Kidney (tissue), 14 donors: Measurements from ENCODE around the gene TAF6. TPM values are rescaled to one million over a fixed set of nuclear protein-coding genes. Genes with fewer than 3 reads are reported as not detected.

Experiments
- DNase-seq, 5 donors: peaks; one replicate each; pipeline ENCODE4 v3.0.0-alpha.2; 2013 to 2020
- FAIRE-seq: peaks from 2 replicates; lab custom pipeline; 2012; peaks lifted over from hg19 to GRCh38; lab: Jason Lieb, UNC
- H3K27ac ChIP-seq, 2 donors: one replicate each; pipeline ENCODE4 v1.7.0; 2013; ENCODE audit warnings: low read depth in 2 of 2, low read length in 2 of 2, inconsistent platforms in 1 of 2
- H3K27me3 ChIP-seq: one replicate; pipeline ENCODE4 v1.7.1; 2013; ENCODE audit warnings: low read length, inconsistent platforms; ENCODE audit not compliant: control insufficient read depth, insufficient read depth
- H3K36me3 ChIP-seq, 3 donors: one replicate each; pipeline versions ENCODE4 v1.7.0 to v1.7.1; 2013; ENCODE audit warnings: low read length in 3 of 3, control low read depth in 1 of 3, inconsistent platforms in 1 of 3; ENCODE audit not compliant: insufficient read depth in 3 of 3, control insufficient read depth in 2 of 3
- H3K4me1 ChIP-seq, 3 donors: one replicate each; pipeline versions ENCODE4 v1.7.0 to v1.7.1; 2013; ENCODE audit warnings: low read length in 3 of 3, inconsistent platforms in 1 of 3, low read depth in 1 of 3; ENCODE audit not compliant: control insufficient read depth in 2 of 3, insufficient read depth in 2 of 3
- H3K4me3 ChIP-seq, 3 donors: one replicate each; pipeline versions ENCODE4 v1.7.0 to v1.8.1; 2013; ENCODE audit warnings: low read length in 3 of 3, control low read depth in 1 of 3, inconsistent platforms in 1 of 3
- H3K9ac ChIP-seq, 3 donors: one replicate each; pipeline versions ENCODE4 v1.7.0 to v1.7.1; 2013; ENCODE audit warnings: low read length in 3 of 3, control low read depth in 1 of 3, inconsistent platforms in 1 of 3
- H3K9me3 ChIP-seq, 3 donors: one replicate each; pipeline versions ENCODE4 v1.7.0 to v1.7.1; 2013; ENCODE audit warnings: low read length in 3 of 3, control low read depth in 1 of 3, inconsistent platforms in 1 of 3; ENCODE audit not compliant: control insufficient read depth in 2 of 3, insufficient read depth in 1 of 3
- intact Hi-C: fragments of 100-400 bp; cut with DNase I; formaldehyde crosslinking; loops from one replicate; pipeline ENCODE4 v1.11.1; 2022
- polyA plus RNA-seq: library from polyadenylated mRNA; stranded (reverse); fragments of 350-450 nt; fragmentation: Illumina TruSeq; extraction: RNeasy Lipid Tissue Mini Kit (QIAGEN cat#74804); gene quantifications from one replicate; pipeline ENCODE4 v1.2.3, GENCODE V29; 2014; ENCODE audit warnings: low read depth, low replicate concordance; ENCODE audit not compliant: insufficient read depth
- total RNA-seq: library from RNA; stranded (reverse); fragmentation: NEBNext Ultra II Directional; extraction: Animal tissue kit (Norgen Biotek cat#: 25700); gene quantifications from one replicate; pipeline ENCODE4 v1.2.1, GENCODE V29; 2021
- TF ChIP-seq, protein P1 (sequence below): IDR thresholded peaks from 3 replicates; pipeline ENCODE4 v1.5.1; 2012; ENCODE audit warnings: mild to moderate bottlenecking, moderate library complexity, borderline replicate concordance; ENCODE audit not compliant: insufficient read depth; ENCODE audit errors: extremely low read depth
- donor health status: control.
- donor health status: control.
- donor health status: control.
- donor health status: control.
- donor health status: control.
- donor health status: DM: yes; HTN: yes; CAD: no.
- donor health status: Normal renal cell carcinoma (clear cell type).

TAF6 gene
- total and polyA plus RNA-seq, 2 donors from 2014 or later = 41.3 to 62.7 TPM

DNA sequence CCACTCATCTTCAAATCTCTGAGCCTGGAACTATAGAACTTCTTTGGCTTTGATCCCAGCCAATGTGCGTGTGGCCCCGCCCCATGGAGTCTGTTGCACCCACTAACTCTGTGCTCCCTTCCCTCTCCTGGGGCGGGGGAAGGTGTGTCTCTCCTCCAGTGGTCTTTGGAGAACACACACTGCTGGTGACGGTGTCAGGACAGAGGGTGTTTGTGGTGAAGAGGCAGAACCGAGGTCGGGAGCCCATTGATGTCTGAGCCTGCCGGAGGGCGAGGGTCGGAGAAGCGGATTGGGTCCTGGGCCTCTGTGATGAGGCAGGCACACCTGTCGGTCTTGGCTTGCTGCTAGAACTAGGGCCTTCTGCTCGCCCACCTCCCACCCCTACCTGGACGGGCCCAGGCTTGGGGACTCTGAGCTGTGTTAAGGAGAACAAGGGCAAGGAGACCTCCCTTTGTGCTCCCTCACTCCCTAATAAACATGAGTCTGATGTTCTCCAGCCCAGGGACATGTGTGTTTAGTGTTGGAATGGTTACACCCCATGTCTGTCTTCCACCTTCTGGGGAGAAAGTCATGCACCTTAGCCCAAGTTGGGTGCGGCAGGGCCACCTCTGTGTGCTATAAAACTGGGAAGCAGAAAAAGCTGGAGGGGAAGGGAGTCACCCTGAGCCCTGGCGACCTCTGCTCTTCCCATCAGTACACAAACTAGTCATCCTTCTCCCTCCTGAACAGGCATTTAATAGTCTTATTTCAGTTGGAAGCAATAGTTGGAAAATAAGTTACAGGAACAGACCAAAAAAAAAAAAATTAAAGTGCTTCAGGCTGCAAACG, 34.8 kb upstream of the TAF6 start:
- Histone ChIP-seq H3K27ac (no peak overlapping the region), H3K4me3 (no peak overlapping the region), H3K36me3 (peaks cover 2 to 18% (median 3%) of the 10 kb centered on the region in 3 donors), H3K27me3 (no peaks in the 10 kb centered on the region), H3K9me3 (no peaks in the 10 kb centered on the region), H3K9ac (no peak overlapping the region), H3K4me1 (peaks cover 0 to 11% (median 6%) of the 10 kb centered on the region in 3 donors)
- TF ChIP-seq, protein P1, sequence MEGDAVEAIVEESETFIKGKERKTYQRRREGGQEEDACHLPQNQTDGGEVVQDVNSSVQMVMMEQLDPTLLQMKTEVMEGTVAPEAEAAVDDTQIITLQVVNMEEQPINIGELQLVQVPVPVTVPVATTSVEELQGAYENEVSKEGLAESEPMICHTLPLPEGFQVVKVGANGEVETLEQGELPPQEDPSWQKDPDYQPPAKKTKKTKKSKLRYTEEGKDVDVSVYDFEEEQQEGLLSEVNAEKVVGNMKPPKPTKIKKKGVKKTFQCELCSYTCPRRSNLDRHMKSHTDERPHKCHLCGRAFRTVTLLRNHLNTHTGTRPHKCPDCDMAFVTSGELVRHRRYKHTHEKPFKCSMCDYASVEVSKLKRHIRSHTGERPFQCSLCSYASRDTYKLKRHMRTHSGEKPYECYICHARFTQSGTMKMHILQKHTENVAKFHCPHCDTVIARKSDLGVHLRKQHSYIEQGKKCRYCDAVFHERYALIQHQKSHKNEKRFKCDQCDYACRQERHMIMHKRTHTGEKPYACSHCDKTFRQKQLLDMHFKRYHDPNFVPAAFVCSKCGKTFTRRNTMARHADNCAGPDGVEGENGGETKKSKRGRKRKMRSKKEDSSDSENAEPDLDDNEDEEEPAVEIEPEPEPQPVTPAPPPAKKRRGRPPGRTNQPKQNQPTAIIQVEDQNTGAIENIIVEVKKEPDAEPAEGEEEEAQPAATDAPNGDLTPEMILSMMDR = no peak
- FAIRE-seq = no peak
- DNase-seq = no peak
- intact Hi-C loops = no loop called here

DNA sequence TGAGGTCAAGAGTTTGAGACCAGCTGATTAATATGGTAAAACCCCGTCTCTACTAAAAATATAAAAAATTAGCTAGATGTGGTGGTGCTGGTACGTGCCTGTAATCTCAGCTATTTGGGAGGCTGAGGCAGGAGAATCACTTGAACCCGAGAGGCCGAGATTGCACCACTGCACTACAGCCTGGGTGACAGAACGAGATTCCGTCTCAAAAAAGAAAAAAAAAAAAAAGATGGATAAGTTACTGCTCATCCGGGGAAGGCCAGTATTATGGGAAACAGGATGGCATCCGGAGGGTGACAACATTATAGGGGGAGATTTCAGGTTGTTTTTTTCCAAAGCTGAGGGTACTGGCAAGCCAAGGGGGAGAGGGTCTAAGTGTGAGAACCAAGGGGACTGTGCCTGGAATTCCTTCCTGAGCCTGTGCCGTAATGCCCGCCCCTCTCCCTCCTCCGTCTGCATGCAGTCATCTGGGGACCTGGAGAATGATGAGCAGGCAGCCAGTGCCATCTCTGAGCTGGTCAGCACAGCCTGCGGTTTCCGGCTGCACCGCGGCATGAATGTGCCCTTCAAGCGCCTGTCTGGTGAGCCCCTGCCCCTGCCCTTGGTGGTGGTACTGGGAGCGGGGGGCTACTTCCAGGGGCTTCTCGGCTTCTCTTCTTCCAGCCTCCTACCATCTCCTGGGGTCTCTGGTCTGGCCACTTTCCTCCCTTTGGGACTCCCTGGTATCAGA, 33.9 kb upstream of the TAF6 start:
- intact Hi-C loops = no loop called here
- Histone ChIP-seq H3K9ac (no peak overlapping the region), H3K27me3 (no peaks in the 10 kb centered on the region), H3K9me3 (no peaks in the 10 kb centered on the region), H3K4me1 (peaks cover 0 to 11% (median 6%) of the 10 kb centered on the region in 3 donors), H3K27ac (no peak overlapping the region), H3K4me3 (no peak overlapping the region), H3K36me3 (peaks cover 2 to 18% (median 3%) of the 10 kb centered on the region in 3 donors)
- DNase-seq (no peak), FAIRE-seq (no peak)
- TF ChIP-seq, protein P1 = no peak

DNA sequence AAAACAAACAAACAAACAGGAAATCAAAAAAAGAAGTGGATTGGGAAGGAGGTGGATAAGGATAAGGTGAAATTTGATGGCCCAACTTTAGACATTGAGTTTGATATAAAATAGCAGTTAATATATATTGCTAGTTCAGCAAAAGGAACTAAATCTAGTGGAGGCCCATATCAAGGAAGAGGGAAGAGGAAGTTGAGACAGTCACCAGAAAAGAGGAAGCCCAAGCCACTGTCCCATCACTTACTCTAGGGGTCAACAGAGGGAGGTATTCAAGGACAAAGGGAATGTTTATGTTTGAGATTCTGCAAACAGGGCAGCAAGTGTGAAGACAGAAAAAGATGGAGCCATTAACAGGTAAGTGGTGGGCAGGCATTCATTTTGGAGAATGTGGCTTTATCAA, 33.2 kb upstream of the TAF6 start:
- Histone ChIP-seq H3K36me3 (peaks cover 2 to 18% (median 3%) of the 10 kb centered on the region in 3 donors), H3K27me3 (no peaks in the 10 kb centered on the region), H3K27ac (no peak overlapping the region), H3K9ac (no peak overlapping the region), H3K9me3 (no peaks in the 10 kb centered on the region), H3K4me3 (no peak overlapping the region), H3K4me1 (peaks cover 0 to 8% (median 7%) of the 10 kb centered on the region in 3 donors)
- FAIRE-seq (no peak), DNase-seq (no peak)
- TF ChIP-seq, protein P1 = no peak
- intact Hi-C loops = no loop called here
